Panc1 (cell line): ENCODE measurements around the gene SCYL2. TPM values are rescaled to one million over a fixed set of nuclear protein-coding genes. Genes with fewer than 3 reads are reported as not detected.

ENCODE experiments used
- ATAC-seq: fragments of 200-7000 bp; cut with Tn5 transposase; 2 replicates; pipeline ENCODE4 v1.9.1; 2020; ENCODE audit warnings: mild to moderate bottlenecking, moderate library complexity
- BruUV-seq: library from RNA; stranded (reverse); fragments of 400-500 nt; replicated peaks from 2 replicates; lab custom pipeline; 2021; lab: Mats Ljungman, UMichigan
- CTCF ChIA-PET: fragments of 300-600 bp; sonication (Branson Sonifier 250); formaldehyde crosslinking; loops from one replicate; lab custom pipeline; 2022; ENCODE audit warnings: antibody characterized with exemption; lab: Charles Lee
- POLR2A ChIA-PET: fragments of 300-600 bp; sonication (Branson Sonifier 250); formaldehyde crosslinking; loops from one replicate; lab custom pipeline; 2022; ENCODE audit warnings: antibody characterized with exemption; lab: Charles Lee
- DNase-seq: peaks from one replicate; pipeline ENCODE4 v3.0.0-alpha.2; 2010; ENCODE audit warnings: low read depth, low spot score
- H3K27ac ChIP-seq: 2 replicates; pipeline ENCODE4 v1.5.1; 2011; ENCODE audit warnings: mild to moderate bottlenecking, low read length, inconsistent platforms
- H3K27me3 ChIP-seq: fragments of 200-500 bp; sonication (Bioruptor generic); 2 replicates; pipeline ENCODE4 v1.6.0; 2014; ENCODE audit warnings: low read length, inconsistent platforms; ENCODE audit not compliant: control insufficient read depth, insufficient read depth
- H3K36me3 ChIP-seq: fragments of 200-500 bp; sonication (Bioruptor generic); 2 replicates; pipeline ENCODE4 v1.5.1; 2014; ENCODE audit warnings: inconsistent platforms, mild to moderate bottlenecking, low read length, moderate library complexity; ENCODE audit not compliant: control insufficient read depth, insufficient read depth
- H3K4me1 ChIP-seq: 2 replicates; pipeline ENCODE4 v1.5.1; 2011; ENCODE audit warnings: inconsistent platforms, mild to moderate bottlenecking, low read length, moderate library complexity; ENCODE audit not compliant: control insufficient read depth, insufficient read depth
- H3K4me3 ChIP-seq, 2 experiments: 2 replicates each; pipeline ENCODE4 v1.5.1; 2011 to 2012; ENCODE audit warnings: low read depth in 2 of 2, low read length in 2 of 2, mild to moderate bottlenecking in 2 of 2, inconsistent platforms in 1 of 2, moderate library complexity in 1 of 2
- H3K9me3 ChIP-seq: fragments of 200-500 bp; sonication (Bioruptor generic); 2 replicates; pipeline ENCODE4 v1.5.1; 2014; ENCODE audit warnings: low read depth, mild to moderate bottlenecking, inconsistent platforms, low read length, moderate library complexity; ENCODE audit not compliant: control insufficient read depth, insufficient read depth
- CTCF ChIP-seq: fragments of 450-650 bp; IDR thresholded peaks from 2 replicates; pipeline ENCODE4 v1.5.1; 2017; ENCODE audit warnings: mild to moderate bottlenecking
- POLR2AphosphoS5 ChIP-seq: IDR thresholded peaks from 2 replicates; pipeline ENCODE4 v1.6.1; 2012; ENCODE audit warnings: mild to moderate bottlenecking, low read depth, low read length, moderate library complexity
- SIN3A ChIP-seq: IDR thresholded peaks from 2 replicates; pipeline ENCODE4 v1.6.1; 2012; ENCODE audit warnings: low read depth, mild to moderate bottlenecking, low read length, moderate library complexity, borderline replicate concordance; ENCODE audit not compliant: insufficient read depth
- TCF7L2 ChIP-seq: IDR thresholded peaks from 2 replicates; pipeline ENCODE4 v1.6.1; 2011; ENCODE audit warnings: mild to moderate bottlenecking, low read depth, low read length, inconsistent platforms
- in situ Hi-C: cut with HindIII; loops from 2 replicates; pipeline ENCODE4 v1.10.0; 2016; ENCODE audit warnings: low sequenced_read_pairs, low pct_unique_long_range_greater_than_20kb
- intact Hi-C: fragments of 100-400 bp; cut with micrococcal nuclease; formaldehyde crosslinking; loops from one replicate; pipeline ENCODE4 v1.10.0; 2022; ENCODE audit not compliant: unreplicated experiment
- total RNA-seq: library from RNA; stranded (reverse); gene quantifications from one replicate; pipeline ENCODE4 v1.2.1, GENCODE V29; 2021; ENCODE audit not compliant: unreplicated experiment
- TF ChIP-seq, protein P1 (sequence below), 2 experiments: IDR thresholded peaks; 2 replicates each; pipeline ENCODE4 v1.6.1; 2011 to 2012; ENCODE audit warnings: low read depth in 2 of 2, control low read depth in 1 of 2, low read length in 1 of 2, mild to moderate bottlenecking in 1 of 2, moderate library complexity in 1 of 2; ENCODE audit not compliant: insufficient read depth in 1 of 2

SCYL2 gene
- total RNA-seq, 1 experiment from 2014 or later, result 45.3 TPM

- TF ChIP-seq CTCF (no peak), SIN3A (no peak), POLR2AphosphoS5 (no peak), TCF7L2 (no peak)
- TF ChIP-seq, protein P1, sequence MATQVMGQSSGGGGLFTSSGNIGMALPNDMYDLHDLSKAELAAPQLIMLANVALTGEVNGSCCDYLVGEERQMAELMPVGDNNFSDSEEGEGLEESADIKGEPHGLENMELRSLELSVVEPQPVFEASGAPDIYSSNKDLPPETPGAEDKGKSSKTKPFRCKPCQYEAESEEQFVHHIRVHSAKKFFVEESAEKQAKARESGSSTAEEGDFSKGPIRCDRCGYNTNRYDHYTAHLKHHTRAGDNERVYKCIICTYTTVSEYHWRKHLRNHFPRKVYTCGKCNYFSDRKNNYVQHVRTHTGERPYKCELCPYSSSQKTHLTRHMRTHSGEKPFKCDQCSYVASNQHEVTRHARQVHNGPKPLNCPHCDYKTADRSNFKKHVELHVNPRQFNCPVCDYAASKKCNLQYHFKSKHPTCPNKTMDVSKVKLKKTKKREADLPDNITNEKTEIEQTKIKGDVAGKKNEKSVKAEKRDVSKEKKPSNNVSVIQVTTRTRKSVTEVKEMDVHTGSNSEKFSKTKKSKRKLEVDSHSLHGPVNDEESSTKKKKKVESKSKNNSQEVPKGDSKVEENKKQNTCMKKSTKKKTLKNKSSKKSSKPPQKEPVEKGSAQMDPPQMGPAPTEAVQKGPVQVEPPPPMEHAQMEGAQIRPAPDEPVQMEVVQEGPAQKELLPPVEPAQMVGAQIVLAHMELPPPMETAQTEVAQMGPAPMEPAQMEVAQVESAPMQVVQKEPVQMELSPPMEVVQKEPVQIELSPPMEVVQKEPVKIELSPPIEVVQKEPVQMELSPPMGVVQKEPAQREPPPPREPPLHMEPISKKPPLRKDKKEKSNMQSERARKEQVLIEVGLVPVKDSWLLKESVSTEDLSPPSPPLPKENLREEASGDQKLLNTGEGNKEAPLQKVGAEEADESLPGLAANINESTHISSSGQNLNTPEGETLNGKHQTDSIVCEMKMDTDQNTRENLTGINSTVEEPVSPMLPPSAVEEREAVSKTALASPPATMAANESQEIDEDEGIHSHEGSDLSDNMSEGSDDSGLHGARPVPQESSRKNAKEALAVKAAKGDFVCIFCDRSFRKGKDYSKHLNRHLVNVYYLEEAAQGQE (IDR thresholded peaks at IDR 0.05; ENCODE audit: insufficient read depth in 1 of 2, low read depth in 2 of 2, low read length in 1 of 2), result no peak
- Histone ChIP-seq H3K27me3 (no peaks in the 10 kb centered on the region), H3K4me3 (no peak overlapping the region), H3K36me3 (no peaks in the 10 kb centered on the region), H3K9me3 (no peaks in the 10 kb centered on the region), H3K27ac (no peak overlapping the region), H3K4me1 (no peaks in the 10 kb centered on the region)
- in situ Hi-C loops, result no loop called here
- no TSS peak for BruUV-seq
- ChIA-PET POLR2A (no interaction called here), CTCF (no interaction called here)
- DNase-seq (no peak), ATAC-seq (no peak)
- intact Hi-C loops, result no loop called here
Measured at GRCh38 chr12:100243137-100243536, 23.8 kb upstream of the SCYL2 start.

GRCh38 chr12:100247765-100248164, 19.2 kb upstream of the SCYL2 start:
- no peaks in the 10 kb centered on the region for H3K36me3 ChIP-seq
- TF ChIP-seq TCF7L2 (no peak), CTCF (no peak), SIN3A (no peak), POLR2AphosphoS5 (no peak)
- TF ChIP-seq, protein P1 (IDR thresholded peaks at IDR 0.05; ENCODE audit: insufficient read depth in 1 of 2, low read depth in 2 of 2, low read length in 1 of 2), result no peak
- H3K4me1 ChIP-seq, result no peaks in the 10 kb centered on the region
- no peaks in the 10 kb centered on the region for H3K9me3 ChIP-seq
- intact Hi-C loops, result no loop called here
- no peak for DNase-seq
- H3K27ac ChIP-seq, result no peak overlapping the region
- ChIA-PET POLR2A (no interaction called here), CTCF (no interaction called here)
- no peak for ATAC-seq
- no peak overlapping the region for H3K4me3 ChIP-seq
- no peaks in the 10 kb centered on the region for H3K27me3 ChIP-seq
- in situ Hi-C loops, result no loop called here
- BruUV-seq, result no TSS peak
